HG03097 (cell line): Measurements from ENCODE around the gene ZNF138.

Experiments used
- ATAC-seq: cut with Tn5 transposase; IDR thresholded peaks from one replicate; pipeline ENCODE4 v1.9.1; 2021; ENCODE audit not compliant: unreplicated experiment, low FRiP score

The ZNF138 gene

GRCh38 chr7:64874562-64875250, 80.5 kb downstream of the ZNF138 start:
- ATAC-seq, result no peak

- ATAC-seq, result no peak
These were observed 81.0 kb downstream of the ZNF138 start for GRCh38 chr7:64875258-64875657.

DNA sequence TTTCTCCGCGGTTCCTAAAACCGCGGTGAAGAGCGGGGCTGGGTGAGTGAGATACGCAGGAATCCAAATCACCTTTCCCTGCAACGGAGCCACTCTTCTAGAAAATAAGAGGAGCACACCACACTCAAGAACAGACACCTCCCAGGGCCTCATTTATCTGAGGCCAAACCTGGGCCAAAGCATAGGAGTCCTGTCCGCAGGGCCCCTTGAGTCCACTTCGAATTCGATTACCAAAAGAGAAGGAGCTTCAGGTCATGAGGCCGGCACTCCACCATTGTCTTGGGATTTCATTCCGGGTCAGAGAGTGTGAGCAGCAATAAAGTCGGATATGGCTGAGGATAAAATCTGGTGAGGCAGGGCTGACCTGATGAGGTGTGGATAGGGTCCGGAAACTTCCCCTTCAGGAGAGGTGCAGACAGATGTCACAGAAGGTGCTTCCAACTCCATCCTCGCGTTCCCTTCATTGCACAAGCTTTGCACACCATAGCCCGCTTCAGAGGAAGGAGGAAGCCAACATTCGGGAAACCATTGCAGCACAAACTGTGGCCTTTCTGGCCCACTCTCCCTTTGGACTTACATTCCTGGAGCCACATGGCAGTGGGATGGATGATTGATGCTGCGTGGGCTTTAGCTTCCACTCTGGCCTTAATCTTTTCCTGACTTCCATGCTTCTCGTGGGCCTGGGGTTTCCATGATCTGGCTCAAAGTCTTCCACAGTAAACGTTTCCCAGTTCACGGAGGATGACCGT, 81.6 kb downstream of the ZNF138 start:
- no peak for ATAC-seq

DNA sequence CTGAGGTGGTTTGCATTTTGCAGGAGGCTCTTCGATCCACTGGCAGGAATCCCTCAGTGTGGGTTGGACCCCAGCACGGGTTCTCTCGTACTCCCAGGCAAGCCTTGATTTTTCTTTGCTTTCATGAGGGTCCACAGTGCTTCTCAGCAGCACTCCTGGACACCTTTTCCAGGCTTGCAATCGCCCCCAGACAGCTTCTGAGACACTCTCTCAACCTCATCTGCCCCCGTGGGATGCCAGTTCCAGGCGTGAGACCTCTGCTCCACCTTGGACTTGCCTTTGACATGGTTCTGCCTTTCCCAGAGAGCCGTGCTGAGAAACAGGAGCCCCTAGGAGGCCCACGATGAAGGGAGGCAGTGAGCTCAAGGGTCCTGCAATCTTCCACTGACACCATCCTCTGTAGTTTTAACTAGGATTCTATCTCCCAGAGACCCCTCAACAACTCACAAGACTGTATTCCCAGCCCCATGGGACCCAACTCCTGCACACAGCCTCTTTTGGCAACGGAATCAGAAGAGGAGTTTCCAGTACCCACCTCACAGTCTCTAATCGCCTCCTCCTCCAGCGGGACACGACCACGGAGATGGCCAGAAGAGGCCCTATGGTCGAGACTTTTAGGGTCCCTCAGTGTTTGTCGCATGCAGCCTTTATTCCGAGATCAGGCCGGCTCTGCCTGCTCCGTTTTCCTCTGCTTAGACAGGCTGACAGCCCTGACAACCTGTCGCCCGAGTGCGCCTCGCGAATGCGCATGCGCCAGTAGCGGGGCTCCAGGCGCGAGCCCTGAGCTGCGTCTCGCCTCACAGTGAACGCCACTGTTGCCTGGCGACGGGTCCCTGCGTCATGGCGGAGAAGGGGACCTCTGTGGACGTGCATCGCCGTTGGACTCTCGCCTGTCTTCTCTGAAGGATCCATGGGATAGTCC, 82.8 kb downstream of the ZNF138 start:
- ATAC-seq, result no peak

- no peak for ATAC-seq
These were observed 83.7 kb downstream of the ZNF138 start for GRCh38 chr7:64877714-64878610.

- ATAC-seq, result no peak
These were observed 84.5 kb downstream of the ZNF138 start for GRCh38 chr7:64878684-64879083.

DNA sequence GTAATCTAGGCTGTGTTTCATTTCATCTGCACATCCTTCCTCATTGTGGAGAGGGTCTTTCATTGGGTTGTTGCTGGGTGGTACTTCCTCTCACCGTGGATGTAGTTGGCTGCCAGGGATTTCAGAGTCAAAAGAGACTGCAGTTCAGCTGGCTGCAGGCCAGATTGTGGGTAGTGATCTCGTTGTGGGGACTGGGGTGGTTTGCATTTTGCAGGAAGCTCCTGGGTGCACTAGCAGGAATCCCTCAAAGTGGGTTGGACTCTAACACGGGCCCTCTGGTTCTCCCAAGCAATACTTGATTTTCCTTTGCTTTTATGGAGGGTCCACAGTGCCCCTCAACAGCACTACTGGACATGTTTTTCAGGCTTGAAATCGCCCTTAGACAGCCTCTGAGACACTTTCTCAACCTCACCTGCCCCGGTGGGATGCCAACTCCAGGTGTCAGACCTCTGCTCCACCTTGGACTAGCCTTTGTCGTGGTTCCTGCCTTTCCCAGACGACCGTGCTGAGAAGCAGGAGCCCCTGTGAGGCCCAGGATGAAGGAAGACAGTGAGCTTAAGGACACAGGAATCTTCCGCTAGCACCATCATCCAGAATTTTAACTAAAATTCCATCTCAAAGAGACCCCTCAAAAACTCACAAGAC, 85.0 kb downstream of the ZNF138 start:
- ATAC-seq, result no peak

DNA sequence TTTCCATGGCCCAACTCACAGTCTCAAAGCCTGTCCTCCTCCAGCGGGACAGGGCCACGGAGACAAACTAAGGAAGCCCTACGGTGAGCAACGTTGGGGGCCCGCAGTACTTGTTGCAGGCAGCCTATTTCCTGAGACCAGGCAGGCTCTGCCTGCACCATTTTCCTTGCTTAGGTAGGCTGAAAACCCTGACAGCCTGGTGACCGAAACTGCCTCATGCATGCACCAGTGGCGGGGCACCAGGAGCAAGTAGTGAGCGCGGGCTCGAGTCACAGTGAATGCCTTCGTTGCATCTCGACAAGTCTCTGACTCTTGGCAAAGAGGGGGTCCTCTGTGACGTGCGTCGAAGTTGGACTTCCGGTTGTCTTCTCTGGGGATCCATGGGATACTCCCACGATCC, 85.6 kb downstream of the ZNF138 start:
- no peak for ATAC-seq

DNA sequence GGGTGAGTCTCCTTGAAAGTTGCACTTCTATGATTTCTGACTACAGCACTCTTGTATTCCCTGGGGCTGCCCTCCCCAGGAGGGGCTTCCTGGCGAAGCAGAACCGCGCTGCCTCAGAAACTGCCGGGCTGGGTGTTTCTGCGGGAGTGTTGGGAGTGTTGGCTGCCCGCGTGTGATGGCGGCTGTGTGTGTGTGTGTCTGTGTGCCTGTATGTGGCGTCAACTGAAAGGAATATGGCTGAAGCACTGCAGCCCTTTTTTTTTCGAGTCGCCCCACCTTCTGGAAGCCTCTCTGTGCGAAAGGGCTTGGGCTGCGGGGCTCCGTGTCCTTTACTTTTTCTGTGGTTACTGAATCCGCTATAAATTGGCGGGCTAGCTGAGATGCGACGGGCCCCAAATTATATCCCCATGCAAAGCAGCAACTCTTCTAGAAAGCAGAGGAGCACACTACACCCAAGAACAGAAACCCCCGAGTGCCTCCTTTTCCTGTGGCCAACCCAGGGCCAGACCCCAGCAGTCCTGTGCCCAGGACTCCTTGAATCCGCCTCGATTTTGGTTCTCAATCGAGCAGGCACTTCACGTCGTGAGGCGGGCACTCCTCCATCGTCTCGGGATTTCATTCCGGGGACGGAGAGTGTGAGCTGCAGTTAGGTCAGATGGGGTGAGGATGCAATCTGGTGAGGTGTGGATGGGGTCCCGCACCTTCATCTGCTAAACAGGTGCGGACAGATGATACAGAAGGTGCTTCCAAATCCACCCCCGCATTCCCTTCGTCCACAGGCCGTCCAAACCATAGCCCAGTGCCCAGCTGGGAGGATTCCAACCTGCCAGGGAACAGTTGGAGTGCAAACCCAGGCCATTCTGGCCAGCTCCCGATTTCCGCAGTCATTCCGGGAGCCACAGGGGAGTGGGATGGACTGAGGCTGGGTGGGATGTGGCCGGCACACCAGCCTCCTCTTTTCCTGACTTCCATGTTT, 86.4 kb downstream of the ZNF138 start:
- ATAC-seq, result no peak

DNA sequence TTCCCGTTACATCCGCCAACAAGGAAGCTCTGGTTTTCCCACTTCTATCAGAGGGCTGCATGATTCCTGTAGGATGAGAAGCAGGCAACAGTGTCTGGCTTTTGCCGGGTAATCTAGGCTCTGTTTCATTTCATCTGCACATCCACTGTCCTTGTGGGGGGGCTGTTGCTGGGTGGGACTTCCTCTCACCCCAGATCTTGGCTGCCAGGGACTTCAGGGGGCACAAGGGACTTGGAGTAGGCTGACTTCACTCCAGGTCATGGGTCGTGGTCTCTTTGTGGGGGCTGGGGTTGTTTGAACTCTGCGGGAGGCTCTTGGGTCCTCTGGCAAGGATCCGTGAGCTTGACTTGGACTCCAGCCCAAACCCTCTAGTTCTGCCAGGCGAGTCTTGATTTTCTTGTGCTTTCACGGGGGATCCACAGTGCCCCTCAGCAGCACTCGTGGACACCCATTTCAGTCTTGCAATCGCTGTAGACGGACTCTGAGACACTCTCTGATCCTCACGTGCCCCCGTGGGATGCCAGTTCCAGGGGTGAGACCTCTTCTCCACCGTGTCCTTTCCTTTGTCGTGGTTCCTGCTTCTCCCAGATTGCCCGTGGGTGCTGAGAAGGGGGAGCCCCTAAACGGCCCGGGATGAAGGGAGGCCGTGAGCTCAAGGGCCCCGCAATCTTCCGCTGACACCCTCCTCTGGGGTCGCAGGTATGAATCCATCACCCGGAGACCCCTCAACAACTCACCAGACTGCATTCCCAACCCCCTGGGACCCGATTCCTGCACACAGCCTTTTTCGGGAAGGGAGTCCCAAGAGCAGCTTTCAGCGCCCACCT, 87.4 kb downstream of the ZNF138 start:
- ATAC-seq, result no peak

DNA sequence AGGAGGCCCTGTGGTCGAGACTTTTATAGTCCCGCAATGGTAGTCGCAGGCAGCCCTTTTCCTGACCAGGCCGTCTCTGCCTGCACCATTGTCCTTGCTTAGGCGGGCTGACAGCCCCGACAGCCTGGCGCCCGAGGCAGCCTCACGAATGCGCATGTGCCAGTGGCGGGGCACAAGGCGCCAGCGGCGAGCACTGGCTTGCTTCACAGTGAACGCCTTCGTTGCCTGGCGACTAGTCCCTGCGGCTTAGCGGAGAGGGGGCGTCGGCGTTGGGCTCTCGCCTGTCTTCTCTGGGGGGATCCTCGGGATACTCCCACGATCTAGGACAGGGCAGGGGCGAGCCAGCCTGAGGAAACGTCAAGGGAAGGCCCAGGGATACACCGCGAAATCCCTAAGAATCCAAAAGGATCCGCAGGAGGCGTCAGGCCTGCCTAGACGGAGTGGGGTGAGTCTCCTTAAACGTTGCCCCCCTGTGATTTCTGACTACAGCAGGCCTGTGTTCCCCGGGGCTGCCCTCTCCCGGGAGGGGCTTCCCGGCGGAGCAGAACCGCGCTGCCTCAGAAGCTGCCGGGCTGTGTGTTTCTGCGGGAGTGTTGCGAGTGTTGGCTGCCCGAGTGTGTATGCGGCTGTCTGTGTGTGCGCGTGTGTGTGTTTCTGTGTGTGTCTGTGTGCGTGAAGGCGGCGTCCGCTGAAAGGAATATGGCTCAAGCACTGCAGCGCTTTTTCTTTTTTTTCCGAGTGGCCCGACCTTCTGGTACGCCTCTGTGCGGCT, 88.3 kb downstream of the ZNF138 start:
- no peak for ATAC-seq
